Stimulated activated CD8-positive, alpha-beta memory T cell treated with anti-CD3 and anti-CD28 coated beads, Interleukin-2, amount 100 ng/mL, for 1 hour (primary cell): ENCODE data around the gene S1PR2.
"Not testable (repeated sequence)": the region's sequence is repeated elsewhere in the genome, so short reads cannot be mapped to it uniquely, and the experiment has no call there.

ENCODE experiments used
- DNase-seq, 2 donors: peaks; one replicate each; pipeline ENCODE4 v3.0.0-alpha.2; 2020; ENCODE audit warnings: low read depth in 2 of 2

Gene S1PR2

GRCh38 chr19:10254244-10254643 lies 23.1 kb upstream of the S1PR2 start:
- no peak for DNase-seq

- DNase-seq: no peak
These were observed 21.6 kb upstream of the S1PR2 start for GRCh38 chr19:10252707-10253106.

GRCh38 chr19:10251792-10252694 lies 20.9 kb upstream of the S1PR2 start, which contains the start of gene MRPL4:
Gene MRPL4 (plus strand): TSS chr19:10252214. CDS start chr19:10252254, 40 bp downstream.
- peak; percentile 85 to 88 for DNase-seq

- DNase-seq: no peak
These were observed 15.4 kb upstream of the S1PR2 start for GRCh38 chr19:10246511-10246910.

DNA sequence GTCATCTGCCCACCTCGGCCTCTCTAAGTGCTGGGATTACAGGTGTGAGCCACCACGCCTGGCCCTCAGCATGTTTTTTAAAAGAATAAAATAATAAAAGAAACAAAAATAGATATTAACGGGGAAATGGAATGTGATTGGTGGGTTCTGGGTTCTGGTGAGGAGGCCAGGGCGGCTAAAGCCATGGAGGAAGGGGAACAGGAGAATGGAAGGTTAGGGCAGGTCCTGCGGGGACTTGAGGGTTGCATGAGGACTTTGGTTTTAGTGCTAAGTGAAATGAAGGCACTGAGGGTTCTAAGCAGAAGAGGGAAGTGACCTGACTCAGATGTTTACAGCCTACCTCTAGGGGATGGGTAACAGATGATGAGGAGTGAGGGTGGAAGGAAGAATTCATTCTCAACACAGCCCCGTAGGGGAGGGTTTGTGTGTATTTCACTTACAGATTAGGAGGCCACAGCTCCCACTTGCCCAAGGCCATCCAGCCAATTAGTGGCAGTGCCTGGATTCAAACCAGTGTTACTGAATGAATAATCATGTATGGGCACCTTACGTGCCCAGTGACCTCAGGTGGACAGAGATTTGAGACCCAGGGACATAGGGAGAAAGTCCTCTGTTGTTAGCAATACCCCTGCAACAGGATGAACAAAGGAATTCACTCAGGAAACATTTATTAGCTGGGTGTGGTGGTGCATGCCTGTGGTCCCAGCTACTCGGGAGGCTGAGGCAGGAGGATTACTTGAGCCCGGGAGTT lies 14.2 kb upstream of the S1PR2 start:
- no peak for DNase-seq

GRCh38 chr19:10243606-10244005 lies 12.5 kb upstream of the S1PR2 start:
- no peak for DNase-seq

- not testable (repeated sequence) for DNase-seq
These were observed 10.8 kb upstream of the S1PR2 start for GRCh38 chr19:10241826-10242449.

- DNase-seq: no peak
These were observed 7.1 kb upstream of the S1PR2 start for GRCh38 chr19:10238172-10238783.

DNA sequence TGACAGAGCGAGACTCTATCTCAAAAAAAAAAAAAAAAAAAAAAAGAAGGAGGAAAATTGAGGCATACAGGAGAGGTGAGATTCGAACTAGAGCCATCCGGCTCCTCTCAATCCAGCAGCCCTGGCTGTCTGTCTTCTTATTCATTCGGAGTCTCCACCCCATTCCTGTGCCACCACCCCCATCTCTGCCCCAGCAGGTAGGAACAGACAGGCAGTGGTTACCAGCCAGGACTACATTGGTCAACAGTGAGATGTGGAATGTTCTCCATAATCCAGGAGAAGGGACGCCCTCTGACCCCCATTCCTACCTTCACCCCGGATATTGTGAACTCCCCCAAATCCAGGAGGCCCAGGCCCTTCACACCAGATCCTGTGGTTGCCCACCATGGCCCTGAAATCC lies 6.6 kb upstream of the S1PR2 start:
- no peak for DNase-seq

DNA sequence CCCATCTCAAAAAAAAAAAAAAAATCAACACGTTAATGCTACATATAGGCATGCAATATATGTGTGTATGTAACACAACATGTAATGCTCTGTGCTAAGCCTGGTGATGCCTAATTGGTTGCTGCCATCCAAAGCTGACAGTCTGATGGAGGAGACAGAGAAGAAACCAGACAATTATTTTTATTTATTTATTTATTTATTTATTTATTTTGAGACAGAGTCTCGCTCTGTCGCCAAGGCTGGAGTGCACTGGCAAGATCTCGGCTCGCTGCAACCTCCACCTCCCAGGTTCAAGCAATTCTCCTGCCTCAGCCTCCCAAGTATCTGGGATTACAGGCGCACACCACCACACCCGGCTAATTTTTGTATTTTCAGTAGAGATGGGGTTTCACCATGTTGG lies 4.3 kb upstream of the S1PR2 start:
- not testable (repeated sequence) for DNase-seq

DNA sequence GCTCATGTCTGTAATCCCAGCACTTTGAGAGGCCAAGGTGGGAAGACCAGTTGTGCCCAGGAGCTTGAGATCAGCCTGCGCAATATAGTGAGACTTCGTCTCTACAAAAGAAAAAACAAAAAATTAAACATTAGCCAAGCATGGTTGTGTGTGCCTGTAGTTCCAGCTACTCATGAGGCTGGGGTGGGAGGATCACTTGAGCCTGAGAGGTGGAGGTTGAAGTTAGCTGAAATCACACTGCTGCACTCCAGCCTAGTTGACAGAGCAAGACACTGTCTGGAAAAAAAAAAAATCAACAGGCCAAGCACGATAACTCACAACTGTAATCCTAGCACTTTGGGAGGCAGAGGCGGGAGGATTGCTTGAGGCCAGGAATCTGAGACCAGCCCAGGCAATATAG lies 3.9 kb upstream of the S1PR2 start:
- no peak for DNase-seq

DNA sequence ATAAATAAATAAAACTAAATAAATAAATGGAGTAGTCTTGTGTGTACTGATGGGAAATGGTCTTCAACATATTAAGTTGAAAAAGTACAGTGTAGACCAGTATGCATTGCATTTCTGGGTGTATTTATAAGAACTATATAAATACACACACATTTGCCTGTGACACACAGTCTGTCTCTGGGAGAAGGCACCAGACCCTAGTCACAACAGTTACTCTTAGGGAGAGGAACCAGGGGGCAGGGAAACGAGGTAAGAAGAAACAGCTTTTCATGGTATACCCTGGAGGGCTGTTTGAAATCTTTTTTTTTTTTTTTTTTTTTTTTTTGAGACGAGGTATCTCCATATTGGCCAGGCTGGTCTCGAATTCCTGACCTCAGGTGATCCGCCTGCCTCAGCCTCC lies 2.8 kb upstream of the S1PR2 start:
- DNase-seq: no peak

- no peak for DNase-seq
These were observed 589 bp upstream of the S1PR2 start for GRCh38 chr19:10231612-10232228.

GRCh38 chr19:10230173-10230860 lies 814 bp downstream of the S1PR2 start:
- DNase-seq: peak; percentile 29 to 36

GRCh38 chr19:10228920-10229319 lies 2.2 kb downstream of the S1PR2 start:
- DNase-seq: no peak

DNA sequence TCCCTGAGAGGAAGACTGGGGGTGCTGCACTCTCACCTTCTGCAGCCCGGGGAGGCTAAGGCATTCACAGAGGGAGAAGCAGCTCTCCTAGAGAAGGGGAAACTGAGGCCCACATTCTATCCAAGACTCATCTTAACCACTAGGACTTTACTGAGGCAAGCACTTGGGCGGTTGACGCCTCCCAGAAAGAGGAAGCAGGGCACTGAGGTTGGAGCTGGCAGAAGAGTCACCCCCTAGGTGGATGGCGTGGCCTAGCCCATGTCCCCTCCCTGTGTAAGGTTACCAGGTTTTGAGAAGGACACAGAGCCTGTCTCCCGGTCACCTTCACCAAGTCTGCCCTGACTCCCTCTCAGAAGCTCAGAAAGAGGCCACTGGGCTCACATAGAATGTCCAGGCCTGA lies 2.7 kb downstream of the S1PR2 start:
- no peak for DNase-seq

GRCh38 chr19:10227026-10227971 lies 3.8 kb downstream of the S1PR2 start:
- DNase-seq: no peak

GRCh38 chr19:10226376-10227025 lies 4.6 kb downstream of the S1PR2 start:
- DNase-seq: no peak

DNA sequence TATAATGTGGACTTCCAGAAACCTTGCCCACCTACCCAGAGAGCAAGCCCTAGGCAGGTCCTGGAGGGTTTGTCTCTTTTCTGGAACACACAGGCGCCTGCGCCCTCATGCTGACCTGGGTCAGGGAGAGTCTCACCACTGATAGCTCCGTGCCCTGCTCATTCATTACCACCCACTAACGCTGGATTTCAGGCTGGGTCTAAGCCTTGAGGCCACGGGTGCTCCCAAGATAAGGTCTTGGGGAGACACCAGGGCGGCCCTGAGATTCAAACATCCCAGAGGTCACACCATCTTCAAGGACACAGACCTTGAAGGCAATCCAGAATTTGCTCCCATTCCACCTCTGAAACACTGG lies 5.1 kb downstream of the S1PR2 start:
- no peak for DNase-seq
